Activated T-cell treated with anti-CD3 and anti-CD28 coated beads for 1 hour (primary cell): ENCODE data around the gene MAPT.
"Not testable (repeated sequence)": the region's sequence is repeated elsewhere in the genome, so short reads cannot be mapped to it uniquely, and the experiment has no call there.

ENCODE experiments used
- DNase-seq: peaks from one replicate; pipeline ENCODE4 v3.0.0-alpha.2; 2020; ENCODE audit warnings: low read depth

MAPT gene

DNA sequence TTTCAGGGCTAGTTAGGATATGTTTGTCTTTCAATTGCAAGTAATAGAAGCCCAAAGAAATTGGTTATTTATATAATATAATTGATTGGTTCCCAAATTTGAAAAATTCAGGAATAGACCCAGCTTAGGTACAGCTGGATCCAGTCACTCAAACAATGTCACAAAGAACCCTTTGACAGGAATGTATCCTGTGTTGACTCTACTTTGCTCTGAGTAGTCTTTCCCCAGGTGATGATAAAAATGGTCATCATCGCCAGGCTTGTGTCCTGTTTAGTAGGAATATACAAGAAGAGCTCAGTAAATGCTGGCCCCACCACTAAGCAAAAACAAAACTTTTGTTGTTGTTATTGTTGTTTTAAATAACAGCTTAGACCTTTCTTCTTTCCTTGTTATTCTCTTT lies 35.0 kb downstream of the MAPT start:
- DNase-seq: no peak

DNA sequence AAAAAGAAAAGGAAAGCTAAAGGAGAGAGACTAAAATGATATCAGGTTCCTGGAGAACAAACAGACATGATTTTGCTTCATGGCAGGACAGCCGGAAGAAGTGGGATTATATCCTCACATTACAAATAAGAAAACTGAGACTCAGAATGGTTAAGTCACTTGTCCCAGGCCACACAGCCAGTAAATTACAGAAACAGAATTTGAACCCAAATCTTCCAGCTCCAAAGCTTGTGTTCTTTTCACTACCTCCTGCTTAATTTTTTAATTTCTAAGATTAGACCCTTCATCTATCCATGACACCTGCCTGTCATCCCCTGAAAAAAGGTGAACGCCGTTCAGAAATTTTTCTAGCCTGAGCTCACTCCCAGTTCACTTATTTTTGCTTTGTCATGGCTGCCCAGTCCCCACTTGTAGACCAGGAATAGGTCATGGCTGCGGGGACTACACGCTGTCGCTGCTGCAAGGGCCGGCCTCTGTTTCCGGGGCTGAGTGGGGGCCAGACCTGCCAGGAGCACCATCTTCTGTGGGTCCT lies 36.1 kb downstream of the MAPT start:
- no peak for DNase-seq

DNA sequence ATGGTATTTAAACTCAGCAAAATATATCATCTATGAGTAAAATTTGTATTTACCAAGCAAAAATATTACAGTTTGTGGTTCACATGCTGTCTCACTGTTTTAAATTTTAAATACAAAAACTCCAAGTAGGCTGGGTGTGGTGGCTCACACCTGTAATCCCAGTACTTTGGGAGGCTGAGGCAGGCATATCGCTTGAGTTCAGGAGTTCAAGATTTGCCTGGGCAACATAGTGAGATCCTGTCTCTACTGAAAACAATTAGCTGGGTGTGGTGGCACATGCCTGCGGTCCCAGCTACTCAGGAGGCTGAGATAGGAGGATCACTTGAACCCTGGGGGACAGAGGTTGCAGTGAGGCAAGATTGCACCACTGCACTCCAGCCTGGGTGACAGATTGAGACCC lies 37.3 kb downstream of the MAPT start:
- DNase-seq: no peak

DNA sequence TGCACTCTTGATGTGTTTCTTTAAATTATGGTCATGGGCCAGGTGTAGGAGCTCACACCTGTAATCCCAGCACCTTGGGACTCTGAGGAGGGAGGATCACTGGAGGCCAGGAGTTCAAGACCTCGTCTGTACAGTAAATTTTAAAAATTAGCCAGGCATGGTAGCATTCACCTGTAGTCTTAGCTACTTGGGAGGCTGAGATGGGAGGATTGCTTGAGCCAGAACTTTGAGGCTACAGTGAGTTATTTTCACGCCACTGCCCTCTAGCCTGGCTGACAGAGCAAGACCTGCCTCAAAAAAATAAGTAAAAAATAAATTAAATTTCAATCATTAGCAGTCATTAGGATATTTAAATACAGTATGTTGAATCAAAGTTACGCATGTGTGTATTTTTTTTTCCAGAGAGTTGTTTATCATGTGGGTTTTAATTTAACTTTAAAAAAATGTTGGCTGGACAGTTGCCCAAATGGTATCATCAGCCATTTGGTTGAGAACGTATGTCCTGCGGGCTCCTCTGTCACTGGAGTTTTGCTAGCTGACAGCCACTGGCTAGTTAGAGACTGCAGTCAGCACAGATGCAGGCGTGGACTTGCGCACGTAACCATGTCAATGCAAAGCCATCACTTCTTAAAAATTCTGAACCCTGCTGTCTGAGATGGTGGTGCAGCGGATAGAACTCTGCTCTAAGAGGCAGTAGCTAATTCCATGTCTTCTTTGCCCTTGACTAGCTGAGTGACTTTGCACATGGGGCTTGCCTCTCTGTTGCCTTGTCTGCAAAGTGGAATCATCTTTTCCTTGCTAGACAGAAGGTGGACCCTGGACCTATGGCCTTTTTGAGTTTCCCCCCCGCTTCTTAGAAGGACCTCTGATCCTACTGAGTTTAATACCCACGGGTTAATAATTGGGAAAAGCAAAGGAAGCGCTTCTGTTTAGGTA lies 40.0 kb downstream of the MAPT start:
- no peak for DNase-seq

DNA sequence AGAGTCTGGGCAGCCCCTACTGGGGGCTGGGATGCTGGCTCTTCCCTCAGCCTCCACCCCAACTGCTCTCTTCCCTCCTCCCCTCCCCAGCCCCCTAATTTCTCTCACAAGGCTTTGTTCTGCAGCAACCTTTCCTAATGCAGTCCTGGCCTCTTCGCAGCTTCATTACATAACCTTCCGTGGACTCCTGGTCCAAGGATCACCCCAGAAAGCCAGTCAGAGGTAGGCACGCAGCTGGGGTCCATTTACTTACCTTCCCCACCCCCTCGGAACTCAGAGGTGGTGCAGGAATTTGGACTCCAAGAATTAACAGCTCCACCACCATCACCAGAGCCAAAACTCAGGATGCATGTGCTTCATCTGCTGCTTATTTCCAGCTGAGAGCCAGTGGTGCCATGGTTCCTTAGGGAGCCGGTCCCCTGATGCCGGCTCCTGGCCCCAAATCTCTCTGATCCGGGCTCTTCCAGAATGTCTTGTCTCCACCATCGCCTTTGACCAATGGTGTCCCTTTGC lies 40.9 kb downstream of the MAPT start:
- DNase-seq: no peak

DNA sequence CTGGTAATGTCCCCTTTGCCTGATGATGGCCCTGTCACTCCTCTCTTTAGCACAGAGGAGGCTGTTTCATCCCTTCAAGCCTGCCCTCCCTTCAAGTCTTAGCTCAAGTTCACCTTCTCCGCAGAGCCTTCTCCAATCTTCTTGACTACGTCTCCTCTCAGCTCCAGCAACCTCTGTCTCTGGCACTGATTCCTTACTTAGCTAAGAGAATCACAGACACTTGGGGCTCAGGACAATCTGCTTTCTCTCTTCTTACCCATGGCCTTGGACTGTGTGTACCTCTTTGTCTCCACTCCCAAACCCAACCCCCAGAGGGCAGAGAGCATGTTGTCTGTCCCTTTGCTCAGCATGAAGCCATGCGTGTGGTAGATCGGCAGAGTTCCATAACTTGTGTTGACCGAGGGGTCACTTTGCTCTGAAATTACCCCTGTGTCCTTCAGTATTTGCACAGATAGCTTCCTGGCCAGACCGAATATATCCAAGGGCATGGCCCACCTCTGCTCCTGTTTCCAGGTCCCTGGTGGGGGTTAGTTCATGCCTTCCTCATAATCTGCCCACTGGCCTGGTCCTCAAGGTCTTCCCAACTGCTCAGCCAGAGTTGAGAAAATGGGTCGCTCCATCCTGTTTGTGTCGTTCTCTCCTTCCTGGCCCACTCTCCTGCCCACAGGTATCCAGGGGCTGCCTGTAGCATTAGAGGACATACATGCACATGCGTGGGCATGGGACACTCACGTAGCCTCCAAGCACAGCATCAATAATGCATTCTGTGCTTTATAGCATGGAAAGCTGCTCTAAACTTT lies 41.6 kb downstream of the MAPT start:
- DNase-seq: no peak

DNA sequence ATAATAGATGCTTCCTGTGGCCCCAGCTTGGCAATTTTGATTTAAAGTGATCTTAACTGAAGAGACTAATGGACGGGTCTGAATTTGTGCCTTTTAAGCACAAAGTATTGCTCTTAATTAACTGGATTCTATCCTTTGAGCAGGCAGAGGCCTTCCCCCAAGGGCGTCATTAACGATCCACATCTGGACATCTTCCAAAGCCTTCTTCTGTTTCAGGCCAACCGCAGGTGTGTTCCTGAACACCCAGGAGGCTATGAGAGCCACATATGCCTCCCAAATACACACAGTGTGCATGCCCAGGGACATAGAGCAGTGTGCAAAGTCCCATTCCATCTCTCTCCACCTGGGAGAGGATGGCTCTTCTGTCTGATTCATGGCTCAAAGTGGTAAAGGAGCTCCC lies 42.3 kb downstream of the MAPT start:
- DNase-seq: no peak

DNA sequence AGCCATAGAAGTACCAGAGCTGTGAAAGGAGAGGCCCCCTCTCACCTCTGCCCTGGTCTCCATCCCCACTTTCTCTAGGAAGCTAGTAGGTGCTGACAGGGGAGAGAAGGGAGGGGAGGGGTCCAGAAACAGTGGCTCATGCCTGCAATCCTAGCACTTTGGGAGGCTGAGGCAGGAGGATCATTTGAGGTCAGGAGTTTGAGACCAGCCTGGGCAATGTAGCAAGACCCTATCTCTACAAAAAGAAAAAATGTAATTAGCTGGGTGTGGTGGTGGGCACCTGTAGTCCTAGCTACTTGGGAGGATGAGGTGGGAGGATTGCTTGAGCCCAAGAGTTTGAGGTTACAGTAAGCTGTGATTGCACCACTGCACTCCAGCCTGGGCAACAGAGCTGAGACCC lies 42.8 kb downstream of the MAPT start:
- not testable (repeated sequence) for DNase-seq

DNA sequence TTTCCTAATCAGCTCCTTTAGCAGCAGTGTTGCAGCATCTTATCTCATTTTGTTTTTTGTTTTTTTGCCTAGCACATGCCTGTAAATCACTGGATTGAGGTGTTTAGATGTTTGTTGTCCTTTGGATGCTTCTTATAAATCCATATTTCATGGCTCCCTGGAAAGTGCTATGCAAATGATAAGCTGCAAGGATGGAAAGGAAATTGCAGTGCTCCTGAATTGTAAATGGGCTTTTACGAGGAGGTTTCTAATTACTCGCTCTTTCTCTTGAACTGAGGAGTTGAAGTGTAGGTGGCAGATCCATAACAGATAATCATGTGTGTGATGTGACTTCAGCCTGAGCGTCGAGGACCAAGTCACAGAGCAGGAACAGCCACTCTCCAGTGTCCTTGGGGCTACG lies 45.0 kb downstream of the MAPT start:
- DNase-seq: no peak

DNA sequence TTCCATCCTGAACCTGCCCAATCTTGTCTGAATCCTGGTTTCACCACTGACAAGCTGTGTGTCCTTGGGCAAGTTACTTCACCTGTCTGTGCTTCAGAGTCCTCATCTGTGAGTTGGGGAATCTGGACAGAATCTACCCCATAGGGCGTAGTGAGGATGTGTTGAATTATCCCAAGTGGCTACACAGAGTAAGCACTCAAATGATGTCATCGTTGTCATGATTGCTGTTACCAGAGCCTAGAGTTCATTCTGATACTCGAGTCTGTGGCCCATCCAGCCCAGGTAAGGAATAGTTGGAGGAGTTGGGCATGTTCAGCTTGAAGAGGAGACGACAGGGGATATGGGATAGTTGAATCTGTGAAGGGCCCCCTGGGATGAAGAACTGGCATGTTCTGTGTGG lies 45.9 kb downstream of the MAPT start:
- DNase-seq: no peak

DNA sequence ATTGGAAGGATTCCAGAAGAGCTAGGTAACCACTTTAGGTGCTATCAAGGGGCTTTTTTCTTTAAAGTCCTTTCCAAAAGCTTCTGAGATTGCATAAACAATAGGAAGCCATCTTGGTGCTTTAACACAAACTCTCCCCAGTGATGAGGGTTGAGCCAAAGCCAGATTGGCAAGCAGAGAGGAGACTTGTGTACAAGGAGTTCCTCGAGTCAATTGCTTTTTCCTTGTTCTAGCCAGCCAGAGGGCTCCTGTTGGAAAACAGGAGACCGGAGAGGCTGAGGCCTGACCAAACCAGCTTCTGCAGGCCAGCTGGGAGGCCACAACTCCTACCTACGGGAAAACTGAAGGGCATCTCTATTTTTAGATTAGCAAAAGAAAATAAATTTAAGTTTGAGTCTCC lies 46.5 kb downstream of the MAPT start:
- DNase-seq: no peak

DNA sequence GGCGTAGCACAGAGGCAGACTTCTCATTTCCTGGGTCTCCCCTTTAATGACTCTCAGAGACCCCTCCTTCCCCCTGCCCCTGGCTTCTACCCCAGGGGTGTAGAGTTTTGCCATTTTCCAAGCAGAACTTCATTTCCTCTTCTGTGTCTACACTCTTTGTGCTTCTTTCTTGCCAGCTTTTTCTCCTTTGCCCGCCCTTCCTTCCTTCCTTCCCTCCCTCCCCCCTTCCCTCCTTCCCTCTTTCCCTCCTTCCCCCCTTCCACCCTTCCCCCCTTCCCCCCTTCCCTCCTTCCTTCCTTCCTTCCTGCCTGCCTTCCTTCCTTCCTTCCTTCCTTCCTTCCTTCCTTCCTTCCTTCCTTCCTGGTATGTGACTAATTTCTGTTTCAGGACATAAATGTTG lies 47.0 kb downstream of the MAPT start:
- DNase-seq: no peak

DNA sequence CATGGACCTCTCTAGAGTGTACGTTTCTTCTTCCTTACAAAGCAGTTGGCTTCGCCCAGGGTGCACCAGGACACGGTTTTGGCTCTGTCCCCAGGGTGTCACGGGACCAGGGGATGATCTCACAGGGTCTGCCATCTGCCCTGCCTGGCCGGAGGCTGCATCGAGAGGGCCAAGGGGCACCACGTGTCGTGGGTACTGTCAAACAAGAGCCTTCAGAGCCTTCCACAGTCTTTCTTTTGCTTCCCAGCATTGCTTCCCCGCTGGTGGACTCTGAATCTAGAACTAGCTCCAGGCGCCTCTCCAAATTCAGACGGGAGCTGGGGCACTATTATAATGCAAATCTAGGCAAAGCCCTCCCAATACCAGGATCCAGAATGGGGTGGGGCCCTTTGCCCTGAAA lies 47.9 kb downstream of the MAPT start:
- no peak for DNase-seq

DNA sequence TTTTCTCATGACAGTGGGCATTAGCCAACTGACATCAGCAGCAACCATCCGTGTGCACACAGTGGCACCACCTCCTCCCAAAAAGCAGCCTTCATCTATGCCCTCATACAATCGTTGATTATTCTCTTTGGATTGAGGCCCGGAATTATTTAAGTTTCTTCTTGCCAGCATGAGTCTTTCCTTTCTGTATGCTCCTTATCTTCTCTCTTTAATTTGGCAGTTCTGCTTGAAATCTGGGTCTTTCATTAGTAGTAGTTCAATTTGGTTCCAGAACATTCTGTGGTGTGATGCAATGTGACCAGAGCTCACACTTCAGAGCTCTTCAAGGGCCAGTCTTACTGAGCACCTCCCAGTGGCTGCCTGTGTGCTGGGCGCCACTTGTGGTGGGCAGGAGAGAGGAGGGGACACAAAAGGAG lies 52.5 kb downstream of the MAPT start:
- no peak for DNase-seq

DNA sequence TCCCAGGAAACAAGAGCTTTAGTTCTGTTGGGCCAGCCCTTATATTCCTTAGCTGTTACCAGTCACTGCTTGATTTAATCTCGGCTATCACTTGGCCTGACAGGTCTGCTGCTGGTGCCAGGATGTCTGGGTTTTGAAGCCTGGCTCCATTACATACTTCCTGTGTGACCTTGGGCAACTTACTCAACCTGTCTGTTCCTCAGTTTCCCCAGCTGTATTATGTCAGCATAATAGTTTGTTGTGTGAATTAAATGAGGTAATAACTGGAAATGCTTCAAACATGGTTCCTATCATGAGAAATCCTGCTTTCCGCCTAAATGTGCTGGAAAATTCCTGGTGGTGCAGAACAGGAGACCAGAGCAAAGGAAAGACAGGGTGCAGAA lies 54.1 kb downstream of the MAPT start:
- DNase-seq: no peak

DNA sequence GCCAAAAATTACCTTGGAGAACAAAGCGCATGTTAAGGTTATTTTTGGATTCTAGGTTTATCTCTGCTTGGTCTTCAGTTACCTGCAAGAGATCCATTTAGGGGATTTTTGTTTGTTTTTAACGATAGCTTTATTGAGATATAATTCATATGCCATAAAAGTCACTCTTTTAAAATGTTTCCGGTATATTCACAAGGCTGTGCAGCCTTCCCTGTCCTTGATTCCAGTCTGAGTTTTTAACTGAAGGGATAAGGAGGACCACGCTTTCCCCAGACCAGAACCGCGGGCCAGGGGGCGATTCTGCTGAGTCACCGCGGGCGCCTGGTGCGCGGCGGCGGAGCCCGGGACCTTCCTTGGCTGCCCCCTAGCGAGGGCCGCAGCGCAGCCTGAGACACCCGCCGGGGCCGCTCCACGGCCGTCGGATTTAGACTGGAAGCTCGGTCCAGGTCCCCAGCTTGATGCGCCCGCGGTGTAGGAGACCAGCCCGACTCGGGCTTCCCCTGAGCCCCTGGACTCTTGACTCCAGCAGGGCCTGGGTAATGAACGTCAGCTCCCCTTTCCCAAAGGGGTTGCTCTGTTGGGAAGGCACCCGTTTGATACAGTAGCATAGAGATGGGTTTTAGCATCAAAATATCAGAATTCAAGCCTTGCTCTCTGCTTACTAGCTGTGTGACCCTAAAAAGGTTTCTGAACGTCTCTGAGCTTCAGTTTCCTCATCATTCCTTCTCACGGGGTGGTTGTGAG lies 54.7 kb downstream of the MAPT start:
- DNase-seq: peak; percentile 35

DNA sequence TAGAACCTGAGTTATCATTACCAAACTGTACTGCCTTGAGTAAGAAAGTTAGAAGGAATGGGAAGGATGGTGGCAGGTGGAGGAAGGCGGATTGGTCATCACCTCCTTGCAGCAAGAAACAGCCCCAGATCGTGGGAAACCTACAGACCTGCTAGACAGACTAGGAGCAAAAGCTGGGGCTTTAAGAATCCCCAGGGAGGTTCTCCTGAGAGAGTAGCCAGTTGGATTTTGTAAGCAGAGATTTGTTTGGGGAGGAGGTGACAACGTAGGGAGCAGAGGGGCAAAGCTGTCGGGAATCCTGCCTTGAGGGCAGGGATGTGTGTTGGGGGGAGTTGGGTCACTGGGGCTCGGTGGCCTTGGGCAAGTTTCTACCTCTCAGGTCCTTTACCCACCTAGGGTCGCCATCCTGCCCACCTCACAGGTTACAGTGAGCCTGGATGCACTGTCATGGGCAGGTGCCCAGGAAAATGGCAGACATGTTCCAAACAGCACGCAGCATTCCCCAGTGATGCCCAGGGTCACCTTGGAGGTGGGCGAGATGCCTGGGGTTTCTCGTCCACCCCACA lies 55.5 kb downstream of the MAPT start:
- DNase-seq: no peak

DNA sequence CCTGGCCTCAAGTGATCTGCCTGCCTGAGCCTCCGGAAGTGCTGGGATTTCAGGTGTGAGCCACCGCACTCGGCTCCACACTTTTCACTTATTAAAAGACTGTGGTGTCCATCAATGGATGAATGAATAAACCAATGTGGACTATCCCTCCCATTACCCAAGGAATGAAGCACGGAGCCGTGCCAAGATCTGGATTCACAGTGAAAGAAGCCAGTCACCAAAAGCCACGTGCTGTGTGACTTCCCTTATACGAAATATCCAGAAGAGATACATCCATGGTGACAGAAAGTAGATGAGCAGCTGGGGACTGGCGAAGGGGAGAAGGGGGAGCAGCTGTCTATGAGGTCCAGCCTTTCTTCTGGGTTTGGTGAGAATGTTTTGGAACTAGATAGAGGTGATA lies 56.5 kb downstream of the MAPT start:
- DNase-seq: no peak

DNA sequence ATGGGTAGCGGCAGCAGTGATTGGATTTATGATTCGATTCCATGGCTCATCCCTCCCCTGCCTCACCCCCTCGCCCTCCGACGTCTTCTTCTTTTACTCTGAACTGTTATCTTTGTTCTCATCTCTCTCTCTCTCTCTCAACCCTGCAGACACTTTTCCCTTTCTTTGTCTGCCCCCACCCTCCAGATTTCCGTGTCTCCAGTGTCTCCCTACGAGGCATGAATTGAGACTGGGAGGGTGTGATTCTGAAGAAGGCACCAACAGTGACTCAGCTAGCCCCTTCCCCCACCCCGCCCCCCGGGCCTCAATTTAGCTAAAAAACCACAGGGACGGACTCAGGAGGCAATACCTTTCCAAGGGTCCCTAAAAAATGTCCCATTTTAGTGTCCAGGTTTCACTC lies 57.0 kb downstream of the MAPT start:
- DNase-seq: no peak

DNA sequence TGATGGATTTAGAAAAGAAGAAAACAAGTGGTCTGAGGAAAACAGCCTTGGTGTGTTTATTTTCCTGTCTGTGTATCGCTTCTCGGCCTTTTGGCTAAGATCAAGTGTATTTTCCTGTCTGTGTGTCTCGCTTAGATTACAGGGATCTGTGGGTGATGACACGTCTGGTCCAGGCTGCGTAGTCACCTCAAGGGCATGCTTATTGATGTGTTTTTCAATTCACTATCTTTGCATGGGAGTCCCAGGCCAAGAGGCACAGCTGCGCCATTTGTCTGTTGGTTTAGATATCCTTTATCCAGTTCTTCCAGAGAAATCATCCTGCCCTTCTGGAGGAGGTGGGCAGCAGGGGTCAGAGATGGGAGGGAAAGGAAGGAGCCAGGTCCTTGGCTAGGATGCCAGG lies 57.6 kb downstream of the MAPT start:
- DNase-seq: no peak

DNA sequence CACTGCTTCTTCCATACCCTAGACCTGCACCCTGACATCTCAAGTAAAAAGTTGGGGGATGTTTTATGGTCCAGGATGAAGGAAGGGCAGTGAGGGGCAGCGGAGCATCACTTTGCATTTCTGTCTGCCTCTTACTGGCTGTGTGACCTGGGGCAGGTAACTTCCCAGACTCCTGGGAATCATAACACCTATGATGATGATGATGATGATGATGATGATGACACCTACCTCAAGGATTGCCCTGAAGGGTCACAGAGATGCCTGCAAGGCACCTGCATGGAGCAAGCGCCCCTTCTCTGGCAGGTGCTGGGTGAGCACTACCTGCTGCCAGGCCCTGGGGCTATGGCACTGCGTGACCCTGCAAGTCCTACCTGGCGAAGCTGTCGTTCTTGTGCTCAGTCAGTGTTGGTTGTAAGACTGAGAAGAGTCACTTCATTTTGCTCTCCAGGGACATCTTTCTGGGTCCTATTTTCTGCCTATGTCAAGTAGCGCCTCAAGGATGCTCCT lies 58.5 kb downstream of the MAPT start:
- DNase-seq: no peak

DNA sequence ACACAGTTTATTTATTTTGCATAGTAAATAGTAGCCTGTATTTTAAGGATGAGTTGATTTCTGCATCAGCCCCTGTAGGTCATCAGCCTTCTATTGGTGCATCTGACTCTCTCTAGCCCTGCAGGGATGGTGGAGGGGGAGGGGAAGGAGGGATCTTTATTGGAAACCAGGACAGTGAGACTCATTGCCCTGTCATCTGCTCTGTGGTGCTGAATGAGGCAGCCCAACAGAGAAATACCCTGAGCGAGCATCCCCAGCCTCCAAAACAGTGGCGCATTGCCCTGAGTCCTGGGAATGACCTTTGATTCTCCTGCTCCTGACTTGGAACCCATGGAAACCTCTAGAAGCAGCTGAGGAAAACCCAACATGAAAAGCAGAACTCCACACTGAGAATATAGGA lies 59.2 kb downstream of the MAPT start:
- DNase-seq: no peak
